Stimulated activated CD4-positive, alpha-beta T cell treated with anti-CD3 and anti-CD28 coated beads, TNF-alpha, amount 100 ng/mL, for 24 hours (primary cell): ENCODE results near the gene CUEDC1.

Experiments
- DNase-seq, 3 experiments: peaks; one replicate each; pipeline ENCODE4 v3.0.0-alpha.2; 2020; ENCODE audit warnings: low read depth in 3 of 3

The CUEDC1 gene

DNA sequence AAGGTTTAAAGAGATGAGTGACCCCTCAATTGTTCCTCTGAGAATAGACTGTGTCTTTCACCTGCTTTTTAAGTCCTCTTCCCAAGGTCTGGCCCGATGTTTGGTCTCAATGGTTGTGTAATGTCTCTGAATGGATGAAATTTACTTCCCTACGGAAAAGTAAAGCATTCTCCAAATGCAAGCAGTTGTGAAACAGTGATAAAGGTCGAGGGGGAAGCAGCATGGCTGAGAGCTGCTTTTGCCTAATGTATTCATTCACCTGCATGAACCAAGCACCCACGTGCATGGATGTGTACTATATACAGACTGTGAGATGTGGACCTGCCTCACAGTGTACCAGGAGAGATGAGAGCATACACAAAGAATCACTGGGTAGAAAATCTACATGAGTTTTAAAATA, 116.8 kb downstream of the CUEDC1 start:
- DNase-seq = no peak

DNA sequence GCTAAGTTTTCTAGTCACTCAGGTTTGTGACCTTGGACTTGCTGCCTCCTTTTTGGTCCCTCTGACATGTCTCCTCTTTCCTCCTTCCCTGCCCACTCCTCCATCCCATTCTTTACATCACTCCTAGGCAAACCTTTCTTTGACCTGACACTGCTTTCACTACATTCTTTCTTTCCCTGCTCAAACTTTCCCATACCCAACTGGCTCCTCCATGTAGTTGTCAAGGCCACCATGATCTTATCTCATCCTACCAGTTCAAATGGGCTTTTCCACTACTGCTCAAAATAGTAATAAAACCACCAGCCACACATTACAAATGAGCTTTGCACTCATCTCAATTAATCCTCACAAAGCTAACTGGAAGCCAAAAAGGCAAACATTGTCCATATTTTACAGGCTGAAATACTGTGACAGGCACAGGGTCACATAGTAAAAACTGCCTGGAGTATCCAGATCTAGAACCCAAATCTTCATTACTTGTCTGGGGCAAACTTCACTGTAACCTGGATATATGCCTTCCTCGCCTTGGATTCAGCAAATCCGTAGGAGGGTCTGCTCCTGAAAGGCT, 119.8 kb downstream of the CUEDC1 start:
- no peak for DNase-seq

DNA sequence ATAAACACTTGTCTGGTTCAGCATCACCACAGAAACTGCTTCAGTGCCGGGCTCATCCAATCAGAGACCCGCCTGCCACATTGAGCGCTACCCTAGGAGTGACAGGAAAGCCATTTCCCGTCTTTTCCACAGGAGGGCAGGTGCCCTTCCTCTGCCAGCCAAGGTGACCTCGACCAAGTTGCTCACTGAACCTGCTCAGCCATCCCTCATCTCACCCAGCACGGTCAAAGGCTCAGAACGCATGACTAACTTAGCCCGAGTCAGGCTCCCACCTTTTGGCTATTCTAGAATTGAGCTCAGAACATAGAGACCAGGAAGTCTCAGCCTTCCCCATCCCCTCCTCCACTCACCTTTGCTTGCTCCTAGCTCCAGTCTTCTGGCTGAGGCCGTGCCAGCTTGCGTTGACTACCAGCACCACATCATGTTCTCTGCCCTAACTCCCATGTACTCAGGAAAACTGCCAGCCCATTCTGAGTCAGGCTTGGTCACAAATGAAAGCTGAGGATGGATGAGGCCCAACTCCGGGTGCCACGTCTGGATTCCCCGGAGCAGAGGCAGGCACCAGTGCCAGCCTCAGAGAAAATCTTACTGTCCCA, 121.0 kb downstream of the CUEDC1 start:
- no peak for DNase-seq

GRCh38 chr17:57833179-57833939, 121.9 kb downstream of the CUEDC1 start:
- DNase-seq = peak; percentile 26 to 62 (median 60)

- no peak for DNase-seq
These were observed 122.7 kb downstream of the CUEDC1 start for GRCh38 chr17:57832314-57833178.

GRCh38 chr17:57830880-57831279, 124.3 kb downstream of the CUEDC1 start:
- DNase-seq = no peak

DNA sequence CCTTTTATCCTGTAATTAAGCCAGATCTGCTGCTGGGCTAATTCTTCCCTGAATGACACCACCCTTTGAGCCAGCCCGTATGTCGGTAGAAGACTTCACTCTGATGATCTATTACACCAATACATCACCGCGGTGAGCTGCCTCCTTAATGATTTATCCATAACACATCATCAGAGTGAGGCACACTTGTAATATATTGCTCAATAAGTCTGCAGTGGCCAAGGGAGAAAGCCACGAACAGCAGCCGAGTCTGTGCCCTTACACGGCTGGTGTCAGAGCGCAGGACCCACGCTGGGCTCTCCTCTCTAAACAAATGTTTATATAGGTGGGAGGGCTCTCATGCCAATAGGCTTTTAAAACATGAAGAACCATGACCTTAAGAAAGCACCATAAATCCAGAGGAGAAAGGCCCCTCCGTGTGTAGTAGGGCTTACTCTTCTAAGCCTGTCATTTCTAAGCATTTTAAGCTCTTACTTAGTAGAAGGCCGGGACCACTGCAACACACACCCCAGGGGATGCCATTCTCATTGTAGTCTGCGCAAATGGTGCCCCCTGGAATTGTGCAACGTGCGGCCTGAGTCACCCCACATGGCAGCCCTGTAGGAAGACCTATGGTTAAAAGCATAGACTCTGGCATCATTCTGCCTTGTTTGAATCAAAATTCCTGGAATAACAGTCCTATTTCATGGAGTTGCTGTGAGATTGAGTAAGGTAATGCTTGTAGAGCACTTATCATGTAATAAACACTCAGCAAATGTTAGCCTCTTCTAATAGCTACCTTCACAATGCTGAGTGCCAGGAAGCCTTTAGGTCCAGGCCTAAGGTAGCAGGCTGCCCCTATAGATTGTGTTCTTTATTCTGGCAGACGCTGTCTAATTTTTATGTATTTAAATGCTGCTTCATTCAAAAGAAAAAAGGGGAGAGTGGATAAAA, 131.5 kb downstream of the CUEDC1 start:
- DNase-seq = no peak

- DNase-seq = no peak
These were observed 135.3 kb downstream of the CUEDC1 start for GRCh38 chr17:57819867-57820266.

DNA sequence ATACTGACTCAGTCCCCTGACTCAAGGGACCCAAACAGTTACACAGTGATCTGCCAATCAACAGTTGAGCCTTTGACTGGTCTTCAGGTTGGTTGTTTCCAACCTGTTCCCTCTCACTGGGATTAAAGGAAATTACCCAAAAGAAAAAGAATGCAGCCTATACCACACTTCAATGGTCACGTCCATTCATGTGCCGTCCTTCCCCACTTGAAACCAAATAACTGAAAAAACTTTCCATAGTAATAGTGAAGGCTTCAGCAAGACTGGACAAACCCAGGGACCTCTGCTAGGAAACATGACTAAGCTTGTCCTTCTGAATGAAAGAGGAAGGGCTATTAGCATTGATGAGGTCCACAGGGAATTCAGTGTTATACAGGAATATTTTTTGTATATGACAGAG, 135.9 kb downstream of the CUEDC1 start:
- no peak for DNase-seq

DNA sequence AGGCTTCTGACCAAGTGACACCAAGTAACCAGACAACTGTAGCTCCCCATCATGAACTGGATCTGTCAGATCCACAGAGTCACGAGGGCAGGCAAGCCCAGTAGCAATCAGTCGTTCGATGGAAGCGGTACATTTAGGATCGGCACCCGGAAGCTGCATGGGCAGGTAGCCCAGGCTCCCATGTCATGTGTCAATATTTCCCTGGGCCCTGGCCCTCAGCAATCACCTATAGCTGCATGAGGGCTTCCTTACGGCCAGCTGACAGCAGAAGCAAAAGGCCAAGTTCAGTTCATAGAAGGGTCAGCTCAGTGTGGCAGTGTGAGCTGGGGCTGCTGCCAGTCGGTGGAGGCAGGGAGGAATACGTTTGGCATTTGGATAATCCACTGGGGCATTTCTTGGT, 137.1 kb downstream of the CUEDC1 start:
- no peak for DNase-seq

- DNase-seq = no peak
These were observed 137.9 kb downstream of the CUEDC1 start for GRCh38 chr17:57817299-57817698.

- DNase-seq = no peak
These were observed 140.8 kb downstream of the CUEDC1 start for GRCh38 chr17:57814421-57814820.

- DNase-seq = no peak
These were observed 143.5 kb downstream of the CUEDC1 start for GRCh38 chr17:57811638-57812280.
